NCI-H345 (cell line): ENCODE measurements around the gene FXYD3.

Source experiments
- DNase-seq: peaks from one replicate; lab custom pipeline; 2025; lab: John Stamatoyannopoulos, UW

Gene FXYD3

DNA sequence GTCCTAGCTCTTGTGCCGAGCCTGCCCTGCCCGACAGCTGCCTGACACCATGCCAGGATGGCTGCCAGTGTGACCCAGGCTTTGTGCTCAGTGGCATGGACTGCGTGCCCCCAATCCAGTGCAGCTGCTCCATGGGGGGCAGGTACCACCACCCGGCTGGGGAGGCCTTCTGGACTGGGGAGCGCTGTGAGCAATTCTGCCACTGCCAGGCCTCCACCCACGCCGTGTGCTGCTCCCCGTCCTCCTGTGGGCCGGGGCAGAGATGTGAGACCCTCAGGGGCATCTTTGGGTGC lies 9.4 kb upstream of the FXYD3 start:
- DNase-seq, result no peak

- no peak for DNase-seq
Observed at GRCh38 chr19:35106898-35107541, 8.6 kb upstream of the FXYD3 start.

DNA sequence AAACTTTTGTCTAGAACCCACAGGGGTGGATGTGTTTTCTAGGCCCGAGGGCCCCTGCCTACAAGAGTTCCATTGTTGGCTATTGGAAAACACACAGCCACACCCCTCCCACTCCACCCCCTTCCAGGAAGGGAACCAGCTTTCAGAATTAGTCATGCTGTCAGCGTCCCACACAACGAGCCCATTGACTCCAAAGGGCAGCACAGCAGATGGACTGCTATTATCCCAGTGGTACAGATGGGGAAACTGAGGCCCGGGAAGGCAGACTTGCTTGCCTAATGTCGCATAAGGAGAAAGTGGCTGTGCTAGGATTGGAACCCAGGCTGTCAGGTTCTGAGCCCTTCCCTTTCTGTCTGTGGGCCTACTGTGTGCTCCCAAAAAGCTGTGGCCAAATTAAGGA lies 8.1 kb upstream of the FXYD3 start:
- DNase-seq, result no peak

DNA sequence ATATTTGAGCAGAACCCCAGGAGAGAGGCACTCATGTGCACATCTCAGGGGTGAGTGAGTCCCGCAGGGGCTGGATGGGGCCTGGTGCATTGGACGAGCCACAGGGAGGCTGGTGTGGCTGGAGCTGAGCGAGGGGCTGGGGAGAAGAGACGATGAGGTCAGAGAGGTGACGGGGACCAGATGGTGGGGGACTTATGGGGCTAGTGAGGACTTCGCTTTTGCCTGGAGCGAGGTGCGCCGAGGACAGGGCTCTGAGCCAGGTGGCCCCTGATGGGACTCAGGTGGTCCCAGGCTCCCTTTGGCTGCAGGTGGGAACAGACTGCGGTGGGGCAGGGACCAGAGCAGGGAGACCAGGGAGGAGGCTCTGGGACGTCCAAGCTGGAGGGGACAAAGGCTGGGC lies 6.9 kb upstream of the FXYD3 start:
- no peak for DNase-seq

DNA sequence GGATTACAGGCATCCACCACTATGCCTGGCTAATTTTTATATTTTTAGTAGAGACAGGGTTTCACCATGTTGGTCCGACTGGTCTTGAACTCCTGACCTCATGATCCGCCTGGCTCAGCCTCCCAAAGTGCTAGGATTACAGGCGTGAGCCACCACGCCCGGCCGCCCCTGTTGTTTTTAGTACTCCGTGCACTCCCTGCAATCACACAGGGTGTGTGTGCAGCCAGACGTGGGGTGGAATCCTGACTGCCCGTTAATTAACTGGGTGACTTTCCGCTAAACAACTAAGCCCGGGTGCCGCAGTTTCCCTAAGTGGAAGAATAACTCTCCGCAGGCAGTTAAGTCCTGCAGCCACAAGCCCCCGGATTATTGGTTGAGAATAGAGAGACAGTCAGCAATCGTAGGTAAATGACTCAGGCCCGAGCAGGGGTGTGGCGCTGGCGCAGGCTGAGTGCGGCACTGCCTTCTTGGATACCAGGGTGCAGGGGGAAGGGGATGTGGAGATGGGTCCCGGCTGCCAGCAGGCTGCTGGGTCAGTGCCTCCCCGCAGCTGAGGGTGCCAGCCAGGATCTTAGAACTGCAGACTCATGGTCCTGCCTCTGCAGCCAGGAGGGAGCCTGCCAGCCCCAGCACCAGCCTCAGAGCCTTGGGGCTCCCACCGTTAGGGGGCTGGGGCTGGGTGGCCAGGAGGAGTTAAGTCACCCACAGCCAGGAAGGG lies 6.1 kb upstream of the FXYD3 start:
- DNase-seq, result no peak

GRCh38 chr19:35110974-35111373 lies 4.6 kb upstream of the FXYD3 start:
- no peak for DNase-seq

DNA sequence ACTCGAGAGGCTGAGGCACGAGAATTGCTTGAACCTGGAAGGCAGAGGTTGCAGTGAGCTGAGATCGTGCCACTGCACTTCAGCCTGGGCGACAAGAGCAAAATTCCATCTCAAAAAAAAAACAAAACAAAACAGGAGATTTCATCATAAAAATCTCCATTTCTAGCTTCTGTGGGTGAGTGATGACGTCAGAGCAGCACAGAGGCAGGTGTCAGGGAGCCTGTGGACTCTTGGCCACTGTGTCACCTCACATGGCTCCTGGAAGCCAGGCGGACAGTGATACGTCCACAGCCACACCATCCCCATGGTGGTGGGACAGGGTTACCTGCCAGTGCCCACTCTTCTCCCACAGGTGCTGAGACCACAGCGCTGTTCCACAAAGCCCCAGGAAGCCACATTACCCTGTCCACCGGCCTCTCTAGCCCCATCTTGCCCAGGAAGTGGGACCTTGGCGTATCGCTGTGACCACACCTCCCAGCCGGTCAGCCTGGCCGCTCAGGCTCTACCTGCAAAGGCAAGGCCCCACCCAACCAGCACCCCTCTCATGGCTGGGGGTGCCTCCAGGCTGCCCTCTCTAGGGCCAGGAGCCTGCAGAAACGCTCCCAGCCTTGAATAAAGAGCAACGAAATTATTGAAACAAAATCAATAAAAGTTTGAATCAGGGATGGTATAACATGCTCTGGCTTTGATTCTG lies 2.5 kb upstream of the FXYD3 start:
- DNase-seq, result no peak

DNA sequence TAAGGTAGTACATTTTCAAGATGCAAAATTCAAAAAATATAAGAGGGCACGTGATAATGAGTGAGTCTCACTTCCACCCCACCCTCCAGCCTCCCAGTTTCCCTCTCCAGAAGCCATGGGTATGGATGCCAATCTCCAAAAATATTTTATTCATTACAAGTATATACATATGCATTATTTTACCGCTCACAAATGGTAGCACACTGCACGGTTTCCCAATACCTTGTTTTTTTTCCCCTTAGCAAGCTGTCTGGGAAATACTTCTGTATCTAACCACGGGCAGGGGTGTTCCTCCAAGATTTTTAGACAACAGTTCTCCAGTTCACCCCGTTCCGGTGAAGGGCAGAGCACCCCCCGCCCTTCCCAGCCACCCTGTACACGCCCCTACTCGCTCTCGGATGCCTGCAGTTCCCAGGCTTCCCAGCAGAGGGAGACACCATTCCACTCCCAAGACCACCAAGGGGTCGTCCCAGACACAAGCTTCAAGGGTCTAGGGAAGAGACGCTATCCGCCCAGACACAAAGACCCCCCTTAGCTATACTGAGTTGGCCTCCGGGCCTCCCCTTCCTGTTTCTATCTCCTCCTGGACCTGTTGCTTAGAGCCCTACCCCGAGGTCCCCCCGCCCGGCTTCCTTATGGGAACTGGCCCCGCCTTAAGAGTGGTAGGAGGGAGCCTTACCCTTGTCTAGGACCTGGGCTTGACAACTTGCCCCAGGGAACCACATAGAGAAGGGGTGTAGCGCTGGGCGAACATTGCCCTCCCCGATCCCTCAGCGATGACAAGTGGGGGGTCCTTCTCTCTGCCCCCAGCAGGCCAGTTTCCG lies 1.1 kb upstream of the FXYD3 start:
- DNase-seq, result peak; percentile 67

DNA sequence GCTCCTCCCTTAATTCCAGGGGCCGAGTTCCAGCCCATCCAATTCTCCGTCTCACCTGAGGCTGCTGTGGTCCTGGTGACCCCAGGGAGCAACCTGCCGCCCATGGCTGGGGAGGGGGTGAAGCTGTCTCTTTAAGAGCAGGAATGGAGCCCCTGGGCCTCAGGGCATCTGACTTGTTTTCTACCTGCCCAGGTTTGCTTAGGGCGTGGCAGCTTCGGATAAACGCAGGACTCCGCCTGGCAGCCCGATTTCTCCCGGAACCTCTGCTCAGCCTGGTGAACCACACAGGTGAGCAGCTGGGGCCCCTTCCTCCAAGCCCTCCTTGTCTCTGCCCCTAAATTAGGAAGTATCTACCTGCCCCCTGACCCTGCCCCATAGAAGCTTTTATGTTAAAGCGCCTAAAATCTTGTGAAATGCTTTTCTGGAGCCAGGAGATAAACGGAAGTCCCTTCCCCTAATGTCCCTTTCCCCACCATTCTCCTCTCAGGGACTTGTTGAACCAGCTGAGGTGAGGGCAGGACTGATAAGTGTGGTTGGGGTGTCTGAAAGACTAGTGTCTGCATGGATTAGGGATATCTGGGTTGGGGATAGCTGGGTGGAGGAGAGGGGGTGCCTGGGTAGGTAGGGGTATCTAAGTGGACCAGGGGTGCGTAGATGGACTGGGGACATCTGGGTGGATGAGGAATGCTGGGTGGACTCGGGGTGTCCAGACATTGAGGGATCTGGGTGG lies 614 bp downstream of the FXYD3 start:
- peak; percentile 13 for DNase-seq

DNA sequence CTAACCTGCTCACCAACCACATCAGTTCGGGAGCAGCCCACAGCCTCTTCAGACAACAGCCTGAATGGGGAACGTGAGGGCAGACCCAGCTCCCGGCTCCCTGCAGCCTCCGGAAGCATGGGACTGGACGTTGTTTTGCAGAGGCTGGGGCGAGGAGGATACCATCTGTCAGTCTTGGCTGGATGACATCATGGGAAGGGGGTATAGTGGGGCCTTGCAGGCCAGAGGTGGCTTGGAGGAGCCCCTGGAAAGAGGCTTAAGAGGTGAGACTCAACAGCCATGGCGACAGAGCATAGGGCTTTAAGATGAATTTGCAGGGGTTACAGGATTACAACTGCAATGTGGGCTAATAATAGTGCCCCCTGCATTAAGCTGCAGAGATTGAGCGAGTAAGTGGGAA lies 1.5 kb downstream of the FXYD3 start:
- DNase-seq, result no peak

DNA sequence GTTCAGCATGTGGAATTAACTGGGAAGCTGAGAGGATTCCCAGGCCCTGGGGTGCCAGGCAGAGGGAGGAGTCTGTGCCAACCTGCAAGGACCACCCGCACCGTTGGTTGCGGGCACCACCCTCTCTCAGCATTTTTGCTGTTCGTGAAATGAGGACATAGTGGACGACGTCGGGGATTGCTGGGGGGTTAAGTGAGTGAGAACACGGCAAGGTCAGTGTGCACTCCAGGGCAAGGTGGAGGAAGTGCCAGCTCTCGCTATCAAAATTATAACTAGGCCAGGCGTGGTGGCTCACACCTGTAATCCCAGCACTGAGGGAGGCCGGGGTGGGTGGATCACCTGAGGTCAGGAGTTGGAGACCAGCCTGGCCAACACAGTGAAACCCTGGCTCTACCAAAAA lies 2.2 kb downstream of the FXYD3 start:
- DNase-seq, result no peak

DNA sequence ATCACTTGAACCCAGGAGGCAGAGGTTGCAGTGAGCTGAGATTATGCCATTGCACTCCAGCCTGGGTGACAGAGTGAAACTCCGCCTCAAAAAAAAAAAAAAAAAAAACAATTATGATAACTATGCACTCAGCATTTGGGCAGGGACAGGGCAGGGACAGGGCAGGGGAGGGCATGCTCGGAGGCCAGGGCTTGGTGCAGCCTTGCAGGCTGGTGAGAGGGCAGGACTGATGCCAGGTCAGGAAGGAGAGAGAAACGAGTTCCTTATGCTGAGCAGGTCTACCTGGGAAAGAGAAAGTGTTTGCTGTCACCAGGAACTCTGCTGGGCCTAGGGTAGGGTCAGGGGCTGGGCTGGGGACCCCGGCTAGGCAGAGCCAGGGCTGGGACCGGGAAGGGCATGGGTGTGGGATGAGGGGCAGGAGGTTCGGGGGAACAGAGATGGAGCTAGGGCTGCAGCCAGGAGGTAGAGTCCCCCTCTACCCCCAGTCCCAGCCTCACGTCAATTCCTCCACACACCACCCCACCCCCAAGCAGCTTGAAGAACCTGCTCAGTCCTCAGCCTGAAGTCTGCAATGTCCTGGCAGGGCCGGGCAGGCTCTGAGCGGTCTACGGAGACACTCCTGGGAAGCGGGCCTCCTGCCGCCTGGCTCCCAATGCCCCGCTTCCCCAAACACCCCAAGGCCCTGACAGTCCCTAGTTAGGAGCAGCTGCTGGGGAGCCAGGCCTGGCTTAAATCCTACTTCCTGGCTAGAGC lies 2.8 kb downstream of the FXYD3 start:
- no peak for DNase-seq

GRCh38 chr19:35119091-35119490 lies 3.5 kb downstream of the FXYD3 start:
- DNase-seq, result no peak

- DNase-seq, result no peak
Observed at GRCh38 chr19:35119578-35120155, 4.0 kb downstream of the FXYD3 start.

DNA sequence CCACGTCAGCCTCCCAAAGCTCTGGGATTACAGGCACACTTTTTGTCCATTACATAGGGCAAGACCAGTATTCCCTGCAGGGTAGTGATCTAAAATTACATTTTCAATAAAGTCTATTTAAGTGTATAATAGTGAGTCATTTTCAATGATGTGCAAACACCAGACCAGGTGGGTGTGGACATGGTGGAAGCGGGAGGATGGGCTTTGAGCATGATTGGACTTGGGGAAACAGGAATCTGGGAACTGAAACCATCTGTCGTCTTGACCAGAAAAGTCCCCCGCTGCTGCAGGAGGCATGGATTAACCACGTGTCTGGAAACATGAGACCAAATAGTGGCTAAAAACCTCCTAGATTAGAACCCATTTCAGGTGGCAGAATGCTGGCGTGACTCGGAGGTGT lies 4.9 kb downstream of the FXYD3 start:
- DNase-seq, result no peak

DNA sequence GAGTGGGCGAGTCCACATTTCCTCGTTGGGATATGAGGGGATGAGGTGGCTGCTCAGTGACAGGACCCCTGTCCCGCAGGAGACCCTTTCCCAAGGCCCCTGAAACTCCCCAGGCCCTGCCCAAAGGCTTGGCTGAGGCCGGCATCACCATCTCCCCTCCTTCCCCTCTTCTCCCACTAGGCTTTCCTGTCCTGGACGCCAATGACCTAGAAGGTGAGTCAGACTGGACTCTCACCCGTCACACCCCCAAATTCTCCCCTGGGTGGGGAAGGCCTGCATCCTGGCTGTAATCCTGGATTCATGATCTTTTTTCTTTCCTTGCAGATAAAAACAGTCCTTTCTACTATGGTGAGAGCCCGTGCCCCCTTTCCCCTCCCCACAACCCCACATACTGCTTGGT lies 5.3 kb downstream of the FXYD3 start:
- DNase-seq, result no peak

GRCh38 chr19:35122687-35123551 lies 7.3 kb downstream of the FXYD3 start:
- DNase-seq, result no peak

DNA sequence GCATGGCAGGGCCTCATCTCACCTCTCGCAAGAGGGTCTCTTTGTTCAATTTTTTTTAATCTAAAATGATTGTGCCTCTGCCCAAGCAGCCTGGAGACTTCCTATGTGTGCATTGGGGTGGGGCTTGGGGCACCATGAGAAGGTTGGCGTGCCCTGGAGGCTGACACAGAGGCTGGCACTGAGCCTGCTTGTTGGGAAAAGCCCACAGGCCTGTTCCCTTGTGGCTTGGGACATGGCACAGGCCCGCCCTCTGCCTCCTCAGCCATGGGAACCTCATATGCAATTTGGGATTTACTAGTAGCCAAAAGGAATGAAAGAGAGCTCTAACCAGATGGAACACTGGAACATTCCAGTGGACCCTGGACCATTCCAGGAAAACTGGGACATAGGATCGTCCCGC lies 8.0 kb downstream of the FXYD3 start:
- no peak for DNase-seq

GRCh38 chr19:35124098-35125060 lies 8.8 kb downstream of the FXYD3 start:
- peak; percentile 91 for DNase-seq
